HEK293T (cell line): ENCODE data around the gene UNG.

Experiments
- CTCF ChIA-PET: fragments of 350-600 bp; formaldehyde crosslinking; extraction: SDS; loops from one replicate; lab custom pipeline; 2021; ENCODE audit warnings: antibody characterized with exemption, inconsistent platforms; lab: Yijun Ruan, JAX
- POLR2A ChIA-PET: fragments of 350-600 bp; formaldehyde crosslinking; extraction: SDS; loops from one replicate; lab custom pipeline; 2020; ENCODE audit warnings: antibody characterized with exemption, inconsistent platforms; lab: Yijun Ruan, JAX
- DNase-seq: peaks from one replicate; pipeline ENCODE4 v3.0.0; 2012; ENCODE audit warnings: mixed read lengths; ENCODE audit errors: extremely low spot score
- ARNT ChIP-seq: fragments of 450-650 bp; IDR thresholded peaks from 2 replicates; pipeline ENCODE4 v1.6.1; 2017; ENCODE audit warnings: mild to moderate bottlenecking
- BHLHE40 ChIP-seq: fragments of 450-650 bp; IDR thresholded peaks from 2 replicates; pipeline ENCODE4 v1.6.1; 2016; ENCODE audit warnings: mild to moderate bottlenecking, moderate library complexity, borderline replicate concordance
- CTBP1 ChIP-seq: fragments of 450-650 bp; IDR thresholded peaks from 2 replicates; pipeline ENCODE4 v1.6.1; 2016; ENCODE audit warnings: borderline replicate concordance
- ELF4 ChIP-seq: fragments of 450-650 bp; IDR thresholded peaks from 2 replicates; pipeline ENCODE4 v1.6.1; 2017; ENCODE audit warnings: antibody characterized with exemption
- FOXA1 ChIP-seq: fragments of 450-650 bp; IDR thresholded peaks from 2 replicates; pipeline ENCODE4 v1.6.1; 2016; ENCODE audit warnings: mild to moderate bottlenecking
- FOXK2 ChIP-seq: fragments of 450-650 bp; IDR thresholded peaks from 2 replicates; pipeline ENCODE4 v1.6.1; 2016; ENCODE audit warnings: mild to moderate bottlenecking
- FOXM1 ChIP-seq: fragments of 450-650 bp; IDR thresholded peaks from 2 replicates; pipeline ENCODE4 v1.6.1; 2017; ENCODE audit warnings: mild to moderate bottlenecking, borderline replicate concordance
- HDGF ChIP-seq: fragments of 450-650 bp; IDR thresholded peaks from 2 replicates; pipeline ENCODE4 v1.6.1; 2017; ENCODE audit warnings: antibody characterized with exemption, borderline replicate concordance
- L3MBTL2 ChIP-seq: fragments of 450-650 bp; conservative IDR thresholded peaks from 2 replicates; pipeline ENCODE4 v1.6.1; 2016; ENCODE audit warnings: mild to moderate bottlenecking
- LEF1 ChIP-seq: fragments of 450-650 bp; IDR thresholded peaks from 2 replicates; pipeline ENCODE4 v1.6.1; 2017; ENCODE audit warnings: mild to moderate bottlenecking, borderline replicate concordance
- NFRKB ChIP-seq: fragments of 450-650 bp; IDR thresholded peaks from 2 replicates; pipeline ENCODE4 v1.6.1; 2016; ENCODE audit warnings: mild to moderate bottlenecking, moderate library complexity
- SP1 ChIP-seq: fragments of 450-650 bp; IDR thresholded peaks from 2 replicates; pipeline ENCODE4 v1.6.1; 2017
- SUZ12 ChIP-seq: fragments of 450-650 bp; IDR thresholded peaks from 2 replicates; pipeline ENCODE4 v1.6.1; 2016; ENCODE audit warnings: mild to moderate bottlenecking
- TARDBP ChIP-seq: fragments of 450-650 bp; IDR thresholded peaks from 2 replicates; pipeline ENCODE4 v1.6.1; 2016
- ZNF384 ChIP-seq: fragments of 450-650 bp; IDR thresholded peaks from 2 replicates; pipeline ENCODE4 v1.6.1; 2016
- TF ChIP-seq, protein P1 (sequence below): fragments of 450-650 bp; IDR thresholded peaks from 2 replicates; pipeline ENCODE4 v1.6.1; 2016

UNG gene

DNA sequence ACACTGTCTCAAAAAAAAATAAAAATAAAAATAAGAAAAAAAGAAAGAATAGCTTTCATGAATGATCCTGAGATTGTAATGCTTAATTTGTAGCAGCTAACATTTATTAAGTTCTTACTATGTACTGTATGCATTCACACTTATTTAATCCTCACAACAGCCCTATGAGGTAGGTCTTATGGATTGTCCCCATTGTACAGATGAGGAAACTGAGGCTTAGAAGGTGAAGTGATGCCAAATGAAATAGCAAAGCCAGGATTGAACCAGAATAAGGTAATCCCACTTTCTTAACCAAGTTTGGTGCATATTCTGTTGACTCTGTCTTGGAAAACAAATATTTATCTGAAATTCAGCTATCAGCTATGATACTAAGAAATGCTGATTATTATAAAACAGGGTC lies 42.9 kb upstream of the UNG start:
- ChIA-PET CTCF (no interaction called here), POLR2A (interaction anchor here (0.7 kb wide), 1 partner anchor 13 kb away, joined by 4 read pairs; no protein-coding TSS in a partner anchor)
- TF ChIP-seq CTBP1 = no peak
- no peak for TF ChIP-seq SP1
- TF ChIP-seq L3MBTL2 = no peak
- TF ChIP-seq NFRKB = no peak
- no peak for TF ChIP-seq TARDBP
- no peak for TF ChIP-seq BHLHE40
- no peak for TF ChIP-seq ELF4
- TF ChIP-seq FOXK2 = no peak
- no peak for TF ChIP-seq ZNF384
- no peak for TF ChIP-seq LEF1
- no peak for TF ChIP-seq FOXM1
- no peak for TF ChIP-seq ARNT
- no peak for TF ChIP-seq SUZ12
- TF ChIP-seq FOXA1 = no peak
- DNase-seq = no peak

DNA sequence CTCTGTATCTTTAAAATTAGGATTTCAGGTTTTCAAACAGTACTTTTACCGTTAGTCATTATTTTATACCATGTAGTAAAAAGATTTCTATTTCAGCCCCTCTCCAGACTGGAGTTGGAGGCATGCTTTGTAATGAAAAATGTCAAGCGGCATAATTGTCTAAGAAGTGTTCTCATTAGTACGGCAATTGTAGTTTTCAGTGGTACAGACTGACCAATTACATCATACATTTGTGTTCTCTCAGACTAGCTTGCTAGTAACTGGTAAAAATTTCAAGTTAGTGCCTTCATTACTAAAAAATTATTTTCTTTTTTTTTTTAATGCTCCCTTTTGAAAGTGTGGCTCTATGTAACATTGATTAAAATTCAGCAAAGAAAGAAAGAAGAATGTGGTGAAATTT lies 40.5 kb upstream of the UNG start:
- CTCF ChIA-PET = no interaction called here
- TF ChIP-seq CTBP1 (no peak), ZNF384 (no peak), SP1 (no peak), LEF1 (no peak)
- TF ChIP-seq, protein P1, sequence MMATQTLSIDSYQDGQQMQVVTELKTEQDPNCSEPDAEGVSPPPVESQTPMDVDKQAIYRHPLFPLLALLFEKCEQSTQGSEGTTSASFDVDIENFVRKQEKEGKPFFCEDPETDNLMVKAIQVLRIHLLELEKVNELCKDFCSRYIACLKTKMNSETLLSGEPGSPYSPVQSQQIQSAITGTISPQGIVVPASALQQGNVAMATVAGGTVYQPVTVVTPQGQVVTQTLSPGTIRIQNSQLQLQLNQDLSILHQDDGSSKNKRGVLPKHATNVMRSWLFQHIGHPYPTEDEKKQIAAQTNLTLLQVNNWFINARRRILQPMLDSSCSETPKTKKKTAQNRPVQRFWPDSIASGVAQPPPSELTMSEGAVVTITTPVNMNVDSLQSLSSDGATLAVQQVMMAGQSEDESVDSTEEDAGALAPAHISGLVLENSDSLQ = no peak
- DNase-seq = no peak
- POLR2A ChIA-PET = no interaction called here

DNA sequence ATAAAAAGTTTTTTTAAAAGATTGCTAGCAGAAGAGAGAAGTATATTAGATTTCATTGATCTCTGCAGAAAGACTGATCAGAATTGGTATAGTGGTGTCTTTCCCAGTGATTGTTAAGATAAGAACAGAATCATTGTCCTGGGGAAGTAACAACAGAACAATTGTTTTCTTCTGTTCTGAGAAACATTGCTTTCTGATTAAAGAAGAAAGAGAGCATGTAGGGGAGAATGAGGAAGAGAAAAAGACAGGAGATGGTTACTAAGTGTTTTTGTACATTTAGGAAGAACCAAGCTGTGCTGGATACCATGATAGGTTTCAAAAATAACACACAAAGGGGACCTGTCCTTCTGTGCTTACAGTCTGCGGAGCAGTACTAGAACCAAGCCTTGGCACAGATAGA lies 40.0 kb upstream of the UNG start:
- ChIA-PET POLR2A (no interaction called here), CTCF (no interaction called here)
- TF ChIP-seq ARNT (no peak), FOXM1 (no peak), HDGF (no peak), FOXK2 (no peak), NFRKB (no peak), L3MBTL2 (no peak), FOXA1 (no peak)
- no peak for DNase-seq

DNA sequence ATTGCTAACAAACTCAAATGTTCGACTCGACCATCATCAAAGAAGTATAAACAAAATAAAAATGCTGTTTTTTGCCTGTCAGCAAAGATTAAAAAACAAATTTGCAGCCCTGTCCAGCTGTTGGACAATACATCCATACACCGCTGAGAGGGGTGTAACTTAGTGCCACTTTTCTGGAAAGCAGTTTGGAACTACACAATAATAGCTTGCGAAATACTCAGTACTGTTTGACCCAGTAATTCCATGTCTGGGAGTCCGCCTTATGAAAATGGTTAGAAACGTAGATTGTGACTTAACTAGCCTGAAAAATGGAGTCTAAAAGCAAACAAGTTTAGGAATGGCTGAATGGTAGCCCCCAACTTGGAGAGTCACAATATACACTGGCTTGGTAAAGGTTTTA lies 38.6 kb upstream of the UNG start:
- no peak for TF ChIP-seq CTBP1
- TF ChIP-seq HDGF = no peak
- no peak for TF ChIP-seq NFRKB
- no peak for TF ChIP-seq ZNF384
- TF ChIP-seq ELF4 = no peak
- no peak for TF ChIP-seq BHLHE40
- TF ChIP-seq FOXK2 = no peak
- TF ChIP-seq TARDBP = no peak
- ChIA-PET CTCF (no interaction called here), POLR2A (no interaction called here)
- DNase-seq = no peak

DNA sequence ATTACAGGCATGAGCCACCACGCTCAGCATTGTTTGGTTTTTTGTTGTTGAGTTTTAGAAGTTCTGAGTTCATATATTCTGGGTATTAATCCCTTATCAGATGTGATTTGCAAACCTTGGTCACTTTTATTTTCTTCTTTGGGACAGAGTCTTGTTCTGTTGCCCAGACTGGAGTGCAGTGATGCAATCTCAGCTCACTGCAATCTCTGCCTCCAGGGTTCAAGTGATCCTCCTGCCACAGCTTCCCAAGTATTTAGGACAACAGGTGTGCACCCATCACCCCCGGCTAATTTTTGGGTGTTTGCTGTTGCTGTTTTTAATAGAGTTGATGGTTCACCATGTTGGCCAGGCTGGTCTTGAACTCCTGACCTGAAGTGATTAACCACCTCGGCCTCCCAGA lies 33.3 kb upstream of the UNG start:
- TF ChIP-seq LEF1 (no peak), BHLHE40 (no peak), ZNF384 (no peak), NFRKB (no peak), ARNT (no peak), CTBP1 (no peak), HDGF (no peak), ELF4 (no peak), L3MBTL2 (no peak), FOXK2 (no peak), FOXM1 (no peak), SUZ12 (no peak), TARDBP (no peak), SP1 (no peak)
- TF ChIP-seq, protein P1 = no peak
- POLR2A ChIA-PET = no interaction called here
- DNase-seq = no peak
- CTCF ChIA-PET = no interaction called here

DNA sequence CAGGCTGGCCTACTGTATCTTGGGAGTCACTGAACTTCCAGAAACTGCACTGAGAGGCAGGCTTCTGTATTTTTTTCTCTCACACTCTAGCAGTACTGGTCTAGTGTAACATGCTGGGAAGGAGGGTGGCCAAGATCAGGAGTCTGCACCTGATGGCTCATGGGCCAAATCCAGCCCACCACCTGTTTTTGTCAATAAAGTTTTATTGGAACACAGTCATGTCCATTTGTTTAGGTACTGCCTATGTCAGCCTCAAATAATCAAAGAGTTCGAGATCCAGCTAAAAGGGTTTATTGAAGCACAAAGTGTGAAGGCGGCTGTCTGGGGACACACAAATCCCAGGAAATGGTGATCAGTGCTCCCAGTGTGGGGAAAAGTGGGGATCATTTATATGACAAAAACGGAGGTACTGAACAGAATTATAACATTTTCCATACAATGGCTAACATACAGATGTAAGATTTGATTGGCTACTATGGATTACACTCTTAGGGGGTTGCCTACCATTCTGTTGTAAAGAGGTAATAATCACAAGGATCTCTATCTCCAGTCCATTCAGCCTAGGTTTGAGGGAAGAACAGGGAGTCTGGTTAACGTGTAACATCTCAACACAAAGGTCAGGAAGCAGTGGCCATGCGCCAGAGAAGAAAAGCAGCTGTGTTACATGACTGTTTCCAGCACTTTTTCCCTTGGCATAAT lies 32.1 kb upstream of the UNG start:
- CTCF ChIA-PET = no interaction called here
- POLR2A ChIA-PET = interaction anchor here (1.4 kb wide), 1 partner anchor 27 kb away, joined by 3 read pairs; no protein-coding TSS in a partner anchor
- no peak for TF ChIP-seq ARNT
- no peak for TF ChIP-seq HDGF
- no peak for TF ChIP-seq SUZ12
- no peak for TF ChIP-seq NFRKB
- TF ChIP-seq, protein P1 = no peak
- TF ChIP-seq FOXM1 = no peak
- no peak for TF ChIP-seq ELF4
- TF ChIP-seq FOXA1 = no peak
- no peak for TF ChIP-seq TARDBP
- TF ChIP-seq CTBP1 = no peak
- no peak for TF ChIP-seq LEF1
- no peak for TF ChIP-seq L3MBTL2
- no peak for TF ChIP-seq ZNF384
- no peak for TF ChIP-seq FOXK2
- TF ChIP-seq BHLHE40 = no peak
- no peak for TF ChIP-seq SP1
- no peak for DNase-seq
